Middle frontal gyrus (tissue), 1 donor: Measurements from ENCODE around the gene PCSK5.

Source experiments
- DNase-seq: peaks from one replicate; pipeline ENCODE4 v3.0.0-alpha.2; 2015; ENCODE audit warnings: low spot score; ENCODE audit errors: extremely low spot score

PCSK5 gene

GRCh38 chr9:76127637-76128036 lies 237.2 kb downstream of the PCSK5 start:
- DNase-seq: no peak

GRCh38 chr9:76135902-76136301 lies 245.4 kb downstream of the PCSK5 start:
- no peak for DNase-seq

- no peak for DNase-seq
Measured at GRCh38 chr9:76136986-76137385, 246.5 kb downstream of the PCSK5 start.

GRCh38 chr9:76137931-76138330 lies 247.5 kb downstream of the PCSK5 start:
- no peak for DNase-seq

- no peak for DNase-seq
Measured at GRCh38 chr9:76138360-76138759, 247.9 kb downstream of the PCSK5 start.

GRCh38 chr9:76143834-76144233 lies 253.4 kb downstream of the PCSK5 start:
- no peak for DNase-seq

GRCh38 chr9:76150013-76150412 lies 259.5 kb downstream of the PCSK5 start:
- DNase-seq: no peak

- no peak for DNase-seq
Measured at GRCh38 chr9:76151267-76151666, 260.8 kb downstream of the PCSK5 start.

- no peak for DNase-seq
Measured at GRCh38 chr9:76153339-76153738, 262.9 kb downstream of the PCSK5 start.

GRCh38 chr9:76153902-76154629 lies 263.6 kb downstream of the PCSK5 start:
- no peak for DNase-seq

GRCh38 chr9:76155361-76155760 lies 264.9 kb downstream of the PCSK5 start:
- no peak for DNase-seq

- DNase-seq: no peak
Measured at GRCh38 chr9:76158713-76159112, 268.2 kb downstream of the PCSK5 start.

GRCh38 chr9:76159293-76159926 lies 268.9 kb downstream of the PCSK5 start:
- DNase-seq: no peak

GRCh38 chr9:76161106-76161505 lies 270.6 kb downstream of the PCSK5 start:
- no peak for DNase-seq

GRCh38 chr9:76161541-76161940 lies 271.1 kb downstream of the PCSK5 start:
- no peak for DNase-seq

GRCh38 chr9:76162086-76162730 lies 271.7 kb downstream of the PCSK5 start:
- no peak for DNase-seq

- no peak for DNase-seq
Measured at GRCh38 chr9:76162751-76163500, 272.5 kb downstream of the PCSK5 start.

GRCh38 chr9:76166526-76166925 lies 276.1 kb downstream of the PCSK5 start:
- DNase-seq: no peak

- DNase-seq: no peak
Measured at GRCh38 chr9:76176171-76176570, 285.7 kb downstream of the PCSK5 start.

- DNase-seq: no peak
Measured at GRCh38 chr9:76177931-76178330, 287.5 kb downstream of the PCSK5 start.

- no peak for DNase-seq
Measured at GRCh38 chr9:76180541-76180940, 290.1 kb downstream of the PCSK5 start.
